Endothelial cell of hepatic sinusoid (primary cell): ENCODE measurements around the gene CMSS1.

ENCODE experiments used
- in situ Hi-C: cut with HindIII; loops from 2 replicates; pipeline ENCODE4 v1.10.0; 2017; ENCODE audit warnings: low sequenced_read_pairs

CMSS1 gene

GRCh38 chr3:100120012-100120411 lies 302.4 kb downstream of the CMSS1 start:
- in situ Hi-C loops = no loop called here

- in situ Hi-C loops = no loop called here
Observed at GRCh38 chr3:100120693-100121092, 303.0 kb downstream of the CMSS1 start.

- in situ Hi-C loops = no loop called here
Observed at GRCh38 chr3:100122321-100122720, 304.7 kb downstream of the CMSS1 start.

- in situ Hi-C loops = no loop called here
Observed at GRCh38 chr3:100123112-100123511, 305.4 kb downstream of the CMSS1 start.

GRCh38 chr3:100124201-100124761 lies 306.6 kb downstream of the CMSS1 start:
- in situ Hi-C loops = no loop called here

DNA sequence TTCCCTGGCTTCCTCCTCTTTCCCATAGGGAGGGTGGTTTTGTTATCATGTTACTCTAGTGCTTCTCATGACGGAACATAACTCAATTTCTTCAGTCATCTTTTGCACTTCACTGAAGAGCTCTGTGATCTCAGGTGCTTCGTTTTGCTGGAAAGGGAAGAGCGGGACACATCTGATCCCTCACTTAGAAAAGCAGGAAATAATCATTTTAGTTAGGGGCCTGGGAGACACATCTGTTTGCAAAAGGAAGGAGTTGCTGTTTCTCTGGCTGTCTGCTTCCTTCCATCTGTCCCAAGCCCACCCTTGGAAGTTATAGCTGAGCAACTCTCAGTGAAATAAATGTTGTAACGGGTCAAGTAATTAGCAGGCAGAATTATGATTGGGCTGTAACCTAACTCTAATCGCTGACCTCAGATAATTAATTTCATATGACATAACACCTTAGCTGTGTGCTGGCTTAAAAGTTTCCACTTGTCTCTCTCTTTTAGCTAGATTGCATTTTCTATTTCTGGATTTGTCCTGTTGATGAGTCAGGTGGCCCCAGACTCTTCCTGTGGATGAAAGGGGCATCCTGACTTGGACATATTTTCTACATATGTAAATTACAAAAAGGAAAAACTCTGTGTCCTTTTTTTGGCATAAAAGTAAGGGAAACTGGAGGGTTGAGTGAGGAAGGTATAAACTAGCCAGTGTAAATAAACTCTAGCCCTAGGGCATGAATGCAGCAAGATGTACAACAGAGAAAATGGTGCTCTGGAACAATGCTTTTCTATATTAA lies 307.7 kb downstream of the CMSS1 start:
- in situ Hi-C loops = no loop called here

GRCh38 chr3:100127792-100128191 lies 310.1 kb downstream of the CMSS1 start:
- in situ Hi-C loops = no loop called here

DNA sequence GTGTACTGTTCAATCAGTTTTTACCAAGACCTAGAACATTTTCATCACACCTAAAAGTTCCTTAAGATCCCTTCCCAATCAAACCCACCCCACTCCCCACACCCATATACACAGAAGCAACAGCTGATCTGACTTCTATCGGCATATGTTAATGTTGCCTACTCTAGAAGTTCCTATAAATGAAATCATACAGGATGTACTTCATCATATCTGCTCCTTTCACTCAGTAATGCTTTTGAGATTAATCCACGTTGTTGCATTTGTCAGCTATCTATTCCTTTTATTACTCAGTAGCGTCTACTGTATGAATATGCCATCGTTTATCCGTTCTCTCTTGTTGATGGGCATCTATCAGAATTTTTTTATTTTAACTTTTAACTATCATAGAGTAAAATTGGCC lies 310.9 kb downstream of the CMSS1 start:
- in situ Hi-C loops = no loop called here

- in situ Hi-C loops = no loop called here
Observed at GRCh38 chr3:100129941-100130340, 312.3 kb downstream of the CMSS1 start.

GRCh38 chr3:100131241-100131640 lies 313.6 kb downstream of the CMSS1 start:
- in situ Hi-C loops = no loop called here

DNA sequence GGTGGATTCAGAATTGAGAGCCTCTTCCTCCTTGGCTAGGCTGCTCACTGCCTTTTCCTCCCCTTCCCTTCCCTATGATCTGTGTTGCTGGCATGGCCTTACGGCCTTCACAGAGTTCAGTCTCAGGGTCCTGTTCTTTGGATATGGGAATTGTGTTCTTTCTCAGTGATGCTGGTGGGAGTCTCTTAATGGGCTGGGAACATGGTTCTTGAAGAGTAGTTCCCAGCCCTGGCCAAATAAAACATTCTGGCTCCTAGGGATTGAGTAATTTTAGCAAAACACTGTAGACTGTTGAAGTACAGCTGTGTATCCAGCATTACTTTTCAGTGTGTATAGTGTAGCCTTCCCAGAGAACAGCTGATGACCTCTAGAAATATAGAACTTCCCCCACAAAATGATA lies 319.3 kb downstream of the CMSS1 start:
- in situ Hi-C loops = no loop called here

GRCh38 chr3:100140976-100141375 lies 323.3 kb downstream of the CMSS1 start:
- in situ Hi-C loops = no loop called here

DNA sequence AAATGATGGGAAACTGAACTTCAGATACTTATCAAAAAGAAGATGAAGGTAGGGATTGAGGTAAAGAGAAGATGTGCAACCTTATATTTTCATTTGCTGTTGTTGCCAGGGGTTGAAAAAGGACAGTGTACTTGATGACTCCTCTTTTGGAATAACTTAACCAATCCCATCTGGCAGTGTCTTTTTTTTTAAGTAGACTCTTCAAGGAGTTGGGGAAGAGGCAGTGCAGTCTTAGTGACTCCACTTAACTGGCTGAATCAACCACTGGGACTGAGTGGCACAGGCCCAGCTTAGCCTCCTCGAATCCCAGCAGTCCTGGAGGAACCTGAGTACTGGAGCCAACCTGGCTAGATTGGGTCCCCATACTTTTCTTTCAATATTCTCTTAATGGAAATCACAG lies 323.9 kb downstream of the CMSS1 start:
- in situ Hi-C loops = no loop called here

DNA sequence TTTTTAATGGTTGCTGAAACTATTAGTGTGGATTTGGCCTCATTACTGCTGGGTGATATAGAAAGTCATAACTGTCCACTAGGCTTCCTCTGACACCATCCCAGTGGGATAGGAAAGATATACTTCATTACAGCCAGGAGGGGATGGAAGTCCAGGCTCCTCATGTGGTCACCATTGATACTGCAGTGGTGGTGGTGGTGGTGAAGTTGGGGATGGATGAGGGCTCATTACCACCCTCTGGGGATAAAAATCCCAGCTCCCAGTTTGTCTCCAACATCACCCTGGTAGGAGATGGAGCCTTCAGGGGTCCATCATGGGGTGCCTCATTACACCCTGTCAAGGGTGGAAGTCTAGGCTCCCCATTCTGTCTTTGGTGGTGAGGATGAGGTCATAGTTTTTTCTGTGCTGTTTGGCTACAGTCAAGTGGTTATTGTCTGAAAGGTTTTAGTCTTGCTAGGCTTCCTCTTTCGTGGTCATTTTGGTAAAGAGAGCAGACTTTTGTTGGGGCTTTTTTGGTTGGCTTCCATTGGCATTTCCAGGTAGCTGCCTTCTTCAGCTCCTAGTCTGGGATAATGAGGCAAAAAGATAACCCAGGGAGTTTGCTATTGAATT lies 326.7 kb downstream of the CMSS1 start:
- in situ Hi-C loops = no loop called here

GRCh38 chr3:100149130-100149529 lies 331.5 kb downstream of the CMSS1 start:
- in situ Hi-C loops = no loop called here

DNA sequence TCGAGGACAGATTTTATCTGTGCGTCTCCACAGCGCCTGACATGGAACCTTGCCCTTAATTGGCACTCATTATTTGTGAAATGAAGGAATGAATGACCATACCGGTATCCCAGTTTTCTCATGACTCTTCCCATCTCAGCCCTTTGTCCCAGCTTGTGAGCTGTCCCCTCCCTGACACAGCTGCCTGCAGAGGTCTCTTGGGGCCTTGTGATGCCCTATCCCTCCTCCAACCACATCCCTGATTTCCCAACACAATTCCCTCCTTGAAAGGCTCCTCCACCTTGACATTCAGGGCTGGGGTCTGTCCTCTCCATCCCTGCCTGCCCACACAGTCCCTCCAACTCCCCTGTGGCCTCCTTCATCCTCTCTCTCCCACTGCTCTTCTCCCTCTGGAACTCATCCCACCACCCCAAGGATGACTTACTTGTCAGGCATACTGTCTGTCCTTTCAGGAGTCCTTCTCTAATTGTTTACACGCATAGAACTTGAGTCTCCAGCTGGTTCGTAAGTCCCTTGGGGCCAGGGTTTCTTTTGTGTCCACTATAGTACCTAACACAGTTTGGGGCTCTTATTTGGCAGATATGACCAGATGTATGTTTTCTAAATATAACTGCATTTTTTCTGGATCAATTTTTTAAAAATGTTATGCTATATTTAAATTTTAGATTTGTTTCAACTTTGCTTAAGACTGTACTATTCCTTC lies 332.2 kb downstream of the CMSS1 start:
- in situ Hi-C loops = no loop called here

GRCh38 chr3:100150473-100150872 lies 332.8 kb downstream of the CMSS1 start:
- in situ Hi-C loops = no loop called here

- in situ Hi-C loops = no loop called here
Observed at GRCh38 chr3:100151024-100151707, 333.5 kb downstream of the CMSS1 start.

DNA sequence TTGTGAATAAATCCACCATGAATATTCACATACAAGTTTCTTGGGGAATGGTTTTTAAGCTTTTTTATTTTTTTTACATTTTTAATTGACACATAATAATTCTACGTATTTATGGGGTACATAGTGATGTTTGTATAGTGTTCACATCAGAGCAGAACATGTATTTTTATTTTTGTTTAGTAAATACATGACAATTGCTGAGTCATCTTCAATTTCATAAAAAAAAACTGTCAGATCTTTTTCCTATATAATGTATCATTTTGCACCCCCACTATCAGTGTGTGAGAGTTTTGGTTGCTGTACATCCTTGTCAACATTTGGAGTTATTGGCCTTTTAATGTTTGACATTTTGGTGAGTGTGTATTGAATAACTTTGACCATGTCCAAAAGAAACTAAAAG lies 336.5 kb downstream of the CMSS1 start:
- in situ Hi-C loops = no loop called here

DNA sequence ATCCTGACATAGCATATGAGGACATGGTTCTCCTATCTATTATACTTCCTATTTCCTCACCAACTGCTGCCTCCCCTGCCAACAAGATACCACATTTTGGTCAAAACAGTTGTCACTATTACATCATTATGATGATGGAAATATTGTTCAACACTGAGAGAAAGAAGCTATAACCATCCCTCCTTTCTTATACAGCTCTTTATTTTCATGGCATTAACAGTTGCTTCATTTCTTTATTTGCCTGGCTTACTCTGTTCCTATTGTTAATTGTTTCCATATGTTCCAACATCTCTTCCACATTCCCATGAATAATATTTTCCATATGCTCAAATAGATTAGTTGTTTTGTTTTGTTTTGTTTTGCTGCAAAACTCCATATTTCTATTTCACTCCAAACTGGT lies 337.5 kb downstream of the CMSS1 start:
- in situ Hi-C loops = no loop called here

- in situ Hi-C loops = no loop called here
Observed at GRCh38 chr3:100155590-100155989, 337.9 kb downstream of the CMSS1 start.
